Gastroesophageal sphincter (tissue), 4 donors: Measurements from ENCODE around the gene FBXO48. TPM values are rescaled to one million over a fixed set of nuclear protein-coding genes. Genes with fewer than 3 reads are reported as not detected.

Experiments
- ATAC-seq: fragments of 150-250 bp; one replicate; pipeline ENCODE4 v1.9.1; 2016; ENCODE audit warnings: mild to moderate bottlenecking, moderate library complexity
- H3K27ac ChIP-seq, 4 donors: fragments of 200-600 bp; sonication (generic) in 3 of 4; 1 replicate in 3 of 4; 2 replicates in 1 of 4; pipeline ENCODE4 v1.5.1; 2016 to 2019
- H3K27me3 ChIP-seq: fragments of 200-600 bp; sonication (generic); one replicate; pipeline ENCODE4 v1.5.1; 2019
- H3K36me3 ChIP-seq, 2 donors: fragments of 200-600 bp; sonication (generic); one replicate each; pipeline ENCODE4 v1.5.1; 2019; ENCODE audit warnings: control low read depth in 1 of 2
- H3K4me1 ChIP-seq, 3 donors: fragments of 200-600 bp; sonication (generic); 1 replicate in 2 of 3; 2 replicates in 1 of 3; pipeline ENCODE4 v1.5.1; 2016 to 2019; ENCODE audit warnings: control low read depth in 2 of 3
- H3K4me3 ChIP-seq, 2 donors: fragments of 200-600 bp; sonication (generic); one replicate each; pipeline ENCODE4 v1.5.1; 2019; ENCODE audit warnings: mild to moderate bottlenecking in 1 of 2, moderate library complexity in 1 of 2
- H3K9me3 ChIP-seq, 3 donors: fragments of 200-600 bp; sonication (generic); one replicate each; pipeline ENCODE4 v1.5.1; 2017 to 2019; ENCODE audit warnings: control low read depth in 2 of 3
- CTCF ChIP-seq, 4 experiments: fragments of 200-600 bp in 2 of 4; fragments of 450-650 bp in 2 of 4; sonication (generic) in 1 of 4; IDR thresholded peaks; one replicate each; pipeline ENCODE4 v1.5.1; 2017 to 2019; ENCODE audit warnings: antibody characterized with exemption in 4 of 4, mild to moderate bottlenecking in 2 of 4, moderate library complexity in 2 of 4
- EP300 ChIP-seq: sonication (generic); formaldehyde crosslinking; IDR thresholded peaks from one replicate; pipeline ENCODE4 v1.6.1; 2017; ENCODE audit warnings: antibody characterized with exemption, mild to moderate bottlenecking
- POLR2A ChIP-seq, 2 donors: fragments of 450-650 bp; IDR thresholded peaks; one replicate each; pipeline ENCODE4 v1.6.1; 2017; ENCODE audit warnings: antibody characterized with exemption in 2 of 2, mild to moderate bottlenecking in 2 of 2, moderate library complexity in 1 of 2
- POLR2AphosphoS5 ChIP-seq: sonication (generic); formaldehyde crosslinking; IDR thresholded peaks from one replicate; pipeline ENCODE4 v1.6.1; 2017; ENCODE audit warnings: antibody characterized with exemption
- WGBS, 2 donors: methylation state at CpG; one replicate each; pipeline ENCODE4 v1.1.5; 2018; ENCODE audit warnings: low coverage in 1 of 2; 5-methylcytosine and 5-hydroxymethylcytosine counted together
- total RNA-seq, 4 donors: library from RNA; depleted of rRNA; stranded (reverse); fragments of >200 nt; gene quantifications; one replicate each; pipeline ENCODE4 v1.1.0, GENCODE V29; 2016

FBXO48 gene
- total RNA-seq, 4 donors from 2014 or later: 0.35 to 1.2 (median 0.62) TPM

- ATAC-seq: no peak
- H3K4me1 ChIP-seq: no peaks in the 10 kb centered on the region
Observed at GRCh38 chr2:68458981-68459380, 8.1 kb downstream of the FBXO48 start.

GRCh38 chr2:68456198-68456597 is 10.9 kb downstream of the FBXO48 start:
- Histone ChIP-seq H3K27me3 (no peaks in the 10 kb centered on the region), H3K27ac (no peak overlapping the region), H3K36me3 (no peaks in the 10 kb centered on the region), H3K9me3 (no peaks in the 10 kb centered on the region), H3K4me1 (no peaks in the 10 kb centered on the region), H3K4me3 (no peak overlapping the region)
- TF ChIP-seq EP300: no peak
- no peak for TF ChIP-seq POLR2AphosphoS5
- TF ChIP-seq POLR2A (IDR thresholded peaks at IDR 0.05): no peak
- no peak for TF ChIP-seq CTCF (IDR thresholded peaks at IDR 0.05)
- WGBS, 2 donors: 77 to 84% methylated on average over 4 of the region's 4 CpGs
- no peak for ATAC-seq

More at GRCh38 chr2:68458981-68459380, 8.1 kb downstream of the FBXO48 start:
- TF ChIP-seq POLR2A (IDR thresholded peaks at IDR 0.05) (no peak), CTCF (IDR thresholded peaks at IDR 0.05) (no peak), EP300 (no peak), POLR2AphosphoS5 (no peak)
- Histone ChIP-seq H3K9me3 (no peaks in the 10 kb centered on the region), H3K36me3 (no peaks in the 10 kb centered on the region), H3K27ac (no peak overlapping the region), H3K27me3 (no peaks in the 10 kb centered on the region), H3K4me3 (no peak overlapping the region)
- WGBS, 2 donors: 46 to 71% methylated on average over 1 of the region's 1 CpG

- no peak overlapping the region for H3K27ac ChIP-seq
- no peaks in the 10 kb centered on the region for H3K36me3 ChIP-seq
- no peaks in the 10 kb centered on the region for H3K27me3 ChIP-seq
- H3K4me3 ChIP-seq: no peak overlapping the region
- no peaks in the 10 kb centered on the region for H3K9me3 ChIP-seq
- TF ChIP-seq POLR2AphosphoS5 (no peak), EP300 (no peak), CTCF (IDR thresholded peaks at IDR 0.05) (no peak), POLR2A (IDR thresholded peaks at IDR 0.05) (no peak)
- WGBS, 2 donors: 84 to 100% methylated on average over 3 of the region's 3 CpGs
- no peaks in the 10 kb centered on the region for H3K4me1 ChIP-seq
- no peak for ATAC-seq
Observed at GRCh38 chr2:68454719-68455118, 12.4 kb downstream of the FBXO48 start.

GRCh38 chr2:68453761-68454360 is 13.2 kb downstream of the FBXO48 start:
- Histone ChIP-seq H3K27ac (no peak overlapping the region), H3K4me1 (no peaks in the 10 kb centered on the region), H3K9me3 (peaks cover 0 to 4% (median 0%) of the 10 kb centered on the region in 3 donors), H3K4me3 (no peak overlapping the region), H3K36me3 (no peaks in the 10 kb centered on the region), H3K27me3 (no peaks in the 10 kb centered on the region)
- no peak for ATAC-seq
- TF ChIP-seq CTCF (IDR thresholded peaks at IDR 0.05): no peak
- no peak for TF ChIP-seq EP300
- no peak for TF ChIP-seq POLR2AphosphoS5
- TF ChIP-seq POLR2A (IDR thresholded peaks at IDR 0.05): no peak
- 76 to 89% methylated on average over 2 of the region's 2 CpGs for WGBS, 2 donors

GRCh38 chr2:68452158-68452900 is 14.8 kb downstream of the FBXO48 start:
- peak; percentile 37 for ATAC-seq
- Histone ChIP-seq H3K9me3 (peaks cover 0 to 18% (median 0%) of the 10 kb centered on the region in 3 donors), H3K27ac (no peak overlapping the region), H3K4me1 (no peaks in the 10 kb centered on the region), H3K4me3 (no peak overlapping the region), H3K36me3 (no peaks in the 10 kb centered on the region), H3K27me3 (no peaks in the 10 kb centered on the region)
- no peak for TF ChIP-seq CTCF (IDR thresholded peaks at IDR 0.05)
- TF ChIP-seq EP300: no peak
- no peak for TF ChIP-seq POLR2AphosphoS5
- no peak for TF ChIP-seq POLR2A (IDR thresholded peaks at IDR 0.05)
- WGBS, 2 donors: 56 to 74% methylated on average over 5 of the region's 5 CpGs
